K562 (cell line): ENCODE results near the gene ISYNA1. TPM values are rescaled to one million over a fixed set of nuclear protein-coding genes. Genes with fewer than 3 reads are reported as not detected.

Experiments used
- ARID1B ChIP-seq: fragments of 450-650 bp; IDR thresholded peaks from 2 replicates; pipeline ENCODE4 v1.6.1; 2016; ENCODE audit warnings: antibody characterized with exemption, mild to moderate bottlenecking, inconsistent platforms
- CCNT2 ChIP-seq: IDR thresholded peaks from 2 replicates; pipeline ENCODE4 v1.6.1; 2011; ENCODE audit warnings: borderline replicate concordance, low read depth, mild to moderate bottlenecking, moderate library complexity, mixed read lengths, low read length; ENCODE audit not compliant: insufficient read length; ENCODE audit errors: extremely low read depth
- CTCFL ChIP-seq: IDR thresholded peaks from 2 replicates; pipeline ENCODE4 v1.6.1; 2011; ENCODE audit warnings: borderline replicate concordance, low read depth, mild to moderate bottlenecking, moderate library complexity, low read length; ENCODE audit not compliant: insufficient read depth, poor library complexity, severe bottlenecking
- HCFC1 ChIP-seq: IDR thresholded peaks from 2 replicates; pipeline ENCODE4 v1.6.1; 2012; ENCODE audit warnings: low read depth, low read length, improper control_type of control experiment
- JUND ChIP-seq, 2 experiments: IDR thresholded peaks; 2 replicates in 1 of 2; 3 replicates in 1 of 2; pipeline ENCODE4 v1.6.1; 2011; ENCODE audit warnings: borderline replicate concordance in 2 of 2, low read depth in 2 of 2, low read length in 2 of 2, improper control_type of control experiment in 1 of 2, missing biosample characterization in 1 of 2, missing genetic modification characterization in 1 of 2, missing genetic modification reagents in 1 of 2
- POLR2G ChIP-seq: fragments of 200-400 bp; formaldehyde crosslinking; IDR thresholded peaks from 2 replicates; pipeline ENCODE4 v1.6.1; 2017; ENCODE audit warnings: low read depth, mild to moderate bottlenecking, antibody characterized with exemption, low read length, moderate library complexity
- RBM22 ChIP-seq: fragments of 200-400 bp; formaldehyde crosslinking; IDR thresholded peaks from 2 replicates; pipeline ENCODE4 v1.6.1; 2018; ENCODE audit warnings: low read length, low read depth; ENCODE audit not compliant: poor library complexity, severe bottlenecking
- SETDB1 ChIP-seq: IDR thresholded peaks from one replicate; pipeline ENCODE4 v1.6.1; 2012; ENCODE audit warnings: low read length, control low read depth, inconsistent platforms
- SMAD1 ChIP-seq: fragments of 150-350 bp; IDR thresholded peaks from 2 replicates; pipeline ENCODE4 v1.6.1; 2014; ENCODE audit warnings: low read length, low read depth; ENCODE audit not compliant: partially characterized antibody
- TBP ChIP-seq: optimal IDR thresholded peaks from 2 replicates; pipeline ENCODE3; 2011; ENCODE audit warnings: low read depth, low read length, improper control_type of control experiment
- ZNF133 ChIP-seq: fragments of 250-450 bp; sonication (Bioruptor Pico); IDR thresholded peaks from 2 replicates; pipeline ENCODE4 v1.4.0; 2020; ENCODE audit warnings: mild to moderate bottlenecking
- polyA plus RNA-seq, 8 experiments: library from polyadenylated mRNA; depleted of rRNA in 4 of 8; stranded (reverse) in 5 of 8; unstranded in 3 of 8; fragments of >200 nt; fragmentation: Nextera tagmentation in 2 of 8; fragmentation: Illumina TruSeq in 1 of 8; extraction: Ambion mirVana in 2 of 8; extraction: Trizol in 1 of 8; gene quantifications; 2 replicates each; pipeline versions ENCODE4 v1.2.1 to v1.2.3, GENCODE V29; 2011 to 2014; ENCODE audit warnings: inconsistent platforms in 1 of 8, missing spikeins in 1 of 8
- total RNA-seq, 7 experiments: library from RNA; depleted of rRNA in 6 of 7; stranded (reverse); fragments of >200 nt in 6 of 7; fragmentation: Illumina TruSeq in 2 of 7; extraction: Trizol in 2 of 7; gene quantifications; 2 replicates each; pipeline versions ENCODE4 v1.2.1 to v1.2.3, GENCODE V29; 2011 to 2021; ENCODE audit warnings: low replicate concordance in 1 of 7
- TF ChIP-seq, protein P1 (sequence below): fragments of 450-650 bp; IDR thresholded peaks from 2 replicates; pipeline ENCODE4 v1.6.1; 2016; ENCODE audit warnings: borderline replicate concordance
- TF ChIP-seq, protein P2 (sequence below): sonication (generic); formaldehyde crosslinking; IDR thresholded peaks from 2 replicates; pipeline ENCODE4 v1.8.1; 2023; ENCODE audit warnings: mild to moderate bottlenecking, missing genetic modification reagents
- TF ChIP-seq, protein P3 (sequence below): sonication (generic); formaldehyde crosslinking; IDR thresholded peaks from 2 replicates; pipeline ENCODE4 v1.8.0; 2022; ENCODE audit warnings: mild to moderate bottlenecking, missing genetic modification reagents, borderline replicate concordance

Gene ISYNA1
- total and polyA plus RNA-seq, 9 of the 15 experiments (the other 6 are each of a cell fraction or from before 2014, with no cell fraction given): 21.8 to 460 (median 93.2) TPM

DNA sequence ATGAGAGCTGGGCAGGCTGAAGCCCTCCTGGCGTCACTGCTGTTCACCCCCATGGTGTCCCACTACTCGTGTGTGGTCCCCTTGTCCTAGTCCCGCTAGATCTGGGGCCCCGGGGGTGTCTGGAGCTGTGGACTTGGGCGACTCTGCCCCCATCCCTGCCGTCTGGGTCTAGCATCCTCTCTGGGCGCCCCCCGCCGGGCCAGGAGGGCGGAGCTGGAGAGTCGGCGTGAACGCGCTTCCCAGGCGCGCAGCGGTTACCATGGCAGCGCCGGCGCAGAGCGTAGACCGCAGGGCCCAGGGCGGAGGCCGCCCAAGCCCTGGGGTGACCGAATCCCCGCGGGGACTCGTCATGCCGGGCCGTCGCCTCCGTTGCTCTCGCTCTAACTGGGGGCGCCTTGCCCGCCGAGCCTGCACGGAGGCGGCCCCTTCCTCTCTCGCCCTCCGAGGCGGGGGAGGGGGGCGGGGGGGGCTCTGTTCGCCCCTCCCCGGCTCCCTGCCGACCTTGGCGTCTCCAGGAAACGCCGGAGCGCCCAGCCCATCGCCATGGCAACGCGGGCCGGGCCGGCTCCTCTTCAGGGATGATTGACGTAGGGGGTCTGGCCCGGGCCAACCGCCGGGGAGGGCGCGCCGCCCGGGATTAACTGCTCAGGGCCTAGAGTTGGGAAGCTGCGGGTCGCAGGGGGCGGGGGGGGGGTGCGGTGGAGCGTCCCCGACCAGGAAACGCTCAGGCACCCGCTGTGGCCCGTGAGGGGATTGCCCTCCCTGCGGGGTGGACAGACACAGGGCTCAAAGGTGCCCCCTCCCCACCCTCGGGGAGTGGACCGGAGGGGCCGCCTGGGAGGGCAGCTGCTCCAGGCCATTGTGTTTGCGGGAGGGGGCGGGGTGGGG lies 8.9 kb downstream of the ISYNA1 start (continued):
- TF ChIP-seq, protein P1, sequence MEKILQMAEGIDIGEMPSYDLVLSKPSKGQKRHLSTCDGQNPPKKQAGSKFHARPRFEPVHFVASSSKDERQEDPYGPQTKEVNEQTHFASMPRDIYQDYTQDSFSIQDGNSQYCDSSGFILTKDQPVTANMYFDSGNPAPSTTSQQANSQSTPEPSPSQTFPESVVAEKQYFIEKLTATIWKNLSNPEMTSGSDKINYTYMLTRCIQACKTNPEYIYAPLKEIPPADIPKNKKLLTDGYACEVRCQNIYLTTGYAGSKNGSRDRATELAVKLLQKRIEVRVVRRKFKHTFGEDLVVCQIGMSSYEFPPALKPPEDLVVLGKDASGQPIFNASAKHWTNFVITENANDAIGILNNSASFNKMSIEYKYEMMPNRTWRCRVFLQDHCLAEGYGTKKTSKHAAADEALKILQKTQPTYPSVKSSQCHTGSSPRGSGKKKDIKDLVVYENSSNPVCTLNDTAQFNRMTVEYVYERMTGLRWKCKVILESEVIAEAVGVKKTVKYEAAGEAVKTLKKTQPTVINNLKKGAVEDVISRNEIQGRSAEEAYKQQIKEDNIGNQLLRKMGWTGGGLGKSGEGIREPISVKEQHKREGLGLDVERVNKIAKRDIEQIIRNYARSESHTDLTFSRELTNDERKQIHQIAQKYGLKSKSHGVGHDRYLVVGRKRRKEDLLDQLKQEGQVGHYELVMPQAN: peak; percentile 83; the same call in 1 of the 2 replicates
- peak; percentile 58 for TF ChIP-seq CTCFL
- TF ChIP-seq, protein P2, sequence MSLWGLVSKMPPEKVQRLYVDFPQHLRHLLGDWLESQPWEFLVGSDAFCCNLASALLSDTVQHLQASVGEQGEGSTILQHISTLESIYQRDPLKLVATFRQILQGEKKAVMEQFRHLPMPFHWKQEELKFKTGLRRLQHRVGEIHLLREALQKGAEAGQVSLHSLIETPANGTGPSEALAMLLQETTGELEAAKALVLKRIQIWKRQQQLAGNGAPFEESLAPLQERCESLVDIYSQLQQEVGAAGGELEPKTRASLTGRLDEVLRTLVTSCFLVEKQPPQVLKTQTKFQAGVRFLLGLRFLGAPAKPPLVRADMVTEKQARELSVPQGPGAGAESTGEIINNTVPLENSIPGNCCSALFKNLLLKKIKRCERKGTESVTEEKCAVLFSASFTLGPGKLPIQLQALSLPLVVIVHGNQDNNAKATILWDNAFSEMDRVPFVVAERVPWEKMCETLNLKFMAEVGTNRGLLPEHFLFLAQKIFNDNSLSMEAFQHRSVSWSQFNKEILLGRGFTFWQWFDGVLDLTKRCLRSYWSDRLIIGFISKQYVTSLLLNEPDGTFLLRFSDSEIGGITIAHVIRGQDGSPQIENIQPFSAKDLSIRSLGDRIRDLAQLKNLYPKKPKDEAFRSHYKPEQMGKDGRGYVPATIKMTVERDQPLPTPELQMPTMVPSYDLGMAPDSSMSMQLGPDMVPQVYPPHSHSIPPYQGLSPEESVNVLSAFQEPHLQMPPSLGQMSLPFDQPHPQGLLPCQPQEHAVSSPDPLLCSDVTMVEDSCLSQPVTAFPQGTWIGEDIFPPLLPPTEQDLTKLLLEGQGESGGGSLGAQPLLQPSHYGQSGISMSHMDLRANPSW: 0 out of 2 replicates have a peak, but pooled peaks have one; percentile 13
- TF ChIP-seq HCFC1: no peak
- no peak for TF ChIP-seq SETDB1
- TF ChIP-seq, protein P3, sequence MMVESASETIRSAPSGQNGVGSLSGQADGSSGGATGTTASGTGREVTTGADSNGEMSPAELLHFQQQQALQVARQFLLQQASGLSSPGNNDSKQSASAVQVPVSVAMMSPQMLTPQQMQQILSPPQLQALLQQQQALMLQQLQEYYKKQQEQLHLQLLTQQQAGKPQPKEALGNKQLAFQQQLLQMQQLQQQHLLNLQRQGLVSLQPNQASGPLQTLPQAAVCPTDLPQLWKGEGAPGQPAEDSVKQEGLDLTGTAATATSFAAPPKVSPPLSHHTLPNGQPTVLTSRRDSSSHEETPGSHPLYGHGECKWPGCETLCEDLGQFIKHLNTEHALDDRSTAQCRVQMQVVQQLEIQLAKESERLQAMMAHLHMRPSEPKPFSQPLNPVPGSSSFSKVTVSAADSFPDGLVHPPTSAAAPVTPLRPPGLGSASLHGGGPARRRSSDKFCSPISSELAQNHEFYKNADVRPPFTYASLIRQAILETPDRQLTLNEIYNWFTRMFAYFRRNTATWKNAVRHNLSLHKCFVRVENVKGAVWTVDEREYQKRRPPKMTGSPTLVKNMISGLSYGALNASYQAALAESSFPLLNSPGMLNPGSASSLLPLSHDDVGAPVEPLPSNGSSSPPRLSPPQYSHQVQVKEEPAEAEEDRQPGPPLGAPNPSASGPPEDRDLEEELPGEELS: peak; percentile 53; the same call in 1 of the 2 replicates
- TF ChIP-seq JUND (IDR thresholded peaks at IDR 0.05; ENCODE audit: borderline replicate concordance, low read depth, low read length): peak; percentile 28; the same call in 1 of the 2 replicates
- TF ChIP-seq JUND (tag; IDR thresholded peaks at IDR 0.05; ENCODE audit: borderline replicate concordance, low read depth, low read length): no peak
- TF ChIP-seq CCNT2: peak; percentile 82
- TF ChIP-seq ZNF133 (CRISPR knock-in tag): no peak
- TF ChIP-seq SMAD1: no peak
- TF ChIP-seq POLR2G: peak; percentile 57
- no peak; the same call in 1 of the 2 replicates for TF ChIP-seq ARID1B
- TF ChIP-seq TBP: peak; percentile 8
- TF ChIP-seq RBM22: peak; percentile 97
